DMS 273 treated with DMSO at 0.1 percent for 48 hours (cell line): ENCODE results near the gene ZNF564.
A peak's percentile ranks its signal among the peaks of the same experiment; 100 is the strongest.
"Not testable (repeated sequence)": the region's sequence is repeated elsewhere in the genome, so short reads cannot be mapped to it uniquely, and the experiment has no call there.

Source experiments
- DNase-seq: peaks from one replicate; lab custom pipeline; 2025; lab: John Stamatoyannopoulos, UW

Gene ZNF564

GRCh38 chr19:12497032-12497431 lies 54.2 kb downstream of the ZNF564 start:
- DNase-seq, result no peak

GRCh38 chr19:12496480-12496879 lies 54.8 kb downstream of the ZNF564 start:
- DNase-seq, result no peak

- peak; percentile 80 for DNase-seq
Measured at GRCh38 chr19:12495002-12495802, 56.1 kb downstream of the ZNF564 start.

- DNase-seq, result no peak
Measured at GRCh38 chr19:12494260-12494860, 56.9 kb downstream of the ZNF564 start.

- DNase-seq, result not testable (repeated sequence)
Measured at GRCh38 chr19:12486265-12486783, 65.0 kb downstream of the ZNF564 start.

GRCh38 chr19:12485571-12485970 lies 65.7 kb downstream of the ZNF564 start:
- no peak for DNase-seq

- no peak for DNase-seq
Measured at GRCh38 chr19:12485052-12485416, 66.2 kb downstream of the ZNF564 start.

- DNase-seq, result peak; percentile 78
Measured at GRCh38 chr19:12484371-12485051, 66.8 kb downstream of the ZNF564 start, which contains the start of gene ZNF709. TSS of gene ZNF709 (minus strand) at chr19:12484816. CDS start at chr19:12484657, 159 bp downstream.

- DNase-seq, result no peak
Measured at GRCh38 chr19:12484011-12484370, 67.3 kb downstream of the ZNF564 start.

GRCh38 chr19:12482509-12482886 lies 68.8 kb downstream of the ZNF564 start:
- DNase-seq, result no peak

GRCh38 chr19:12481781-12482508 lies 69.3 kb downstream of the ZNF564 start:
- no peak for DNase-seq

- no peak for DNase-seq
Measured at GRCh38 chr19:12478234-12478941, 72.9 kb downstream of the ZNF564 start.
